GM13977 (cell line): ENCODE data around the gene SLC8A1.

Experiments
- DNase-seq: peaks from one replicate; pipeline ENCODE4 v3.0.0; 2012; ENCODE audit warnings: low spot score
- CTCF ChIP-seq: IDR thresholded peaks from 2 replicates; pipeline ENCODE4 v1.5.1; 2012; ENCODE audit warnings: mild to moderate bottlenecking, control low read depth; ENCODE audit not compliant: insufficient read depth; ENCODE audit errors: extremely low read depth, missing control alignments
- in situ Hi-C: fragments of 300-500 bp; cut with MboI; formaldehyde crosslinking; loops from one replicate; pipeline ENCODE4 v1.12.0; 2022; ENCODE audit warnings: low sequenced_read_pairs, low pct_unique_long_range_greater_than_20kb, mixed read lengths, inconsistent platforms; ENCODE audit not compliant: unreplicated experiment

The SLC8A1 gene

GRCh38 chr2:40360652-40361051 lies 91.2 kb downstream of the SLC8A1 start:
- in situ Hi-C loops = no loop called here
- DNase-seq = no peak
- no peak for TF ChIP-seq CTCF

- no peak for DNase-seq
- TF ChIP-seq CTCF = no peak
- in situ Hi-C loops = no loop called here
These were observed 92.1 kb downstream of the SLC8A1 start for GRCh38 chr2:40359811-40360210.

GRCh38 chr2:40358783-40359182 lies 93.1 kb downstream of the SLC8A1 start:
- no peak for TF ChIP-seq CTCF
- DNase-seq = no peak
- in situ Hi-C loops = no loop called here

- in situ Hi-C loops = no loop called here
- DNase-seq = no peak
- no peak for TF ChIP-seq CTCF
These were observed 94.2 kb downstream of the SLC8A1 start for GRCh38 chr2:40357667-40358066.

- no peak for DNase-seq
- no peak for TF ChIP-seq CTCF
- in situ Hi-C loops = no loop called here
These were observed 96.4 kb downstream of the SLC8A1 start for GRCh38 chr2:40355451-40355850.

- no peak for TF ChIP-seq CTCF
- in situ Hi-C loops = no loop called here
- no peak for DNase-seq
These were observed 98.7 kb downstream of the SLC8A1 start for GRCh38 chr2:40353231-40353630.

GRCh38 chr2:40352703-40353099 lies 99.2 kb downstream of the SLC8A1 start:
- no peak for DNase-seq
- TF ChIP-seq CTCF = no peak
- in situ Hi-C loops = no loop called here
